ENCODE measurements around the gene ADAMTS12.

DNA sequence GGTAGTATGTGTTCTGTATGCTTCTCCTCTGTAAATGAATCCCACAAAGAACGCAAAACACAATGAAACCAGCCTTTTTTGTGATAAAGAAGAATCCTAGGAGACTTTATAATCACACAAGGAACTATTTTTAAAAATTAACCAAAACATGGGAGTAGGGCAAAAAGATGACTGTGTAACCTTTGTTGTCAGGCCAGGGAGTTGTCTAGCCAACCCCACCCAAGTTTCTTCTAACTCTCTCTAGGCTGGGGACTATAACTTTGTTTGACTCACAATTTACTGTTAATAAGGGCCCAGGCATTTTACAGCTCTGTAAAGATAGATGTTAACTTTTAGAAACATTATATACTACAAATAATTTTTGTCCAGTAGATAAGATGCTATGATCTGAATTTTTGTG lies 176.1 kb downstream of the ADAMTS12 start:
- TF ChIP-seq, protein P1, sequence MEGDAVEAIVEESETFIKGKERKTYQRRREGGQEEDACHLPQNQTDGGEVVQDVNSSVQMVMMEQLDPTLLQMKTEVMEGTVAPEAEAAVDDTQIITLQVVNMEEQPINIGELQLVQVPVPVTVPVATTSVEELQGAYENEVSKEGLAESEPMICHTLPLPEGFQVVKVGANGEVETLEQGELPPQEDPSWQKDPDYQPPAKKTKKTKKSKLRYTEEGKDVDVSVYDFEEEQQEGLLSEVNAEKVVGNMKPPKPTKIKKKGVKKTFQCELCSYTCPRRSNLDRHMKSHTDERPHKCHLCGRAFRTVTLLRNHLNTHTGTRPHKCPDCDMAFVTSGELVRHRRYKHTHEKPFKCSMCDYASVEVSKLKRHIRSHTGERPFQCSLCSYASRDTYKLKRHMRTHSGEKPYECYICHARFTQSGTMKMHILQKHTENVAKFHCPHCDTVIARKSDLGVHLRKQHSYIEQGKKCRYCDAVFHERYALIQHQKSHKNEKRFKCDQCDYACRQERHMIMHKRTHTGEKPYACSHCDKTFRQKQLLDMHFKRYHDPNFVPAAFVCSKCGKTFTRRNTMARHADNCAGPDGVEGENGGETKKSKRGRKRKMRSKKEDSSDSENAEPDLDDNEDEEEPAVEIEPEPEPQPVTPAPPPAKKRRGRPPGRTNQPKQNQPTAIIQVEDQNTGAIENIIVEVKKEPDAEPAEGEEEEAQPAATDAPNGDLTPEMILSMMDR (IDR thresholded peaks at IDR 0.05; ENCODE audit: low read depth, low read length), result no peak
- no peak for TF ChIP-seq EZH2phosphoT487 (IDR thresholded peaks at IDR 0.05; ENCODE audit: low read depth)
